HG03064 (cell line): ENCODE data around the gene MBTPS1.

Experiments used
- ATAC-seq: cut with Tn5 transposase; IDR thresholded peaks from one replicate; pipeline ENCODE4 v1.9.1; 2021; ENCODE audit warnings: low read depth; ENCODE audit not compliant: unreplicated experiment

MBTPS1 gene

GRCh38 chr16:84056933-84057332, 59.8 kb downstream of the MBTPS1 start:
- no peak for ATAC-seq

GRCh38 chr16:84055801-84056634, 60.7 kb downstream of the MBTPS1 start:
- no peak for ATAC-seq

- no peak for ATAC-seq
Observed at GRCh38 chr16:84055366-84055765, 61.4 kb downstream of the MBTPS1 start.

- ATAC-seq = no peak
Observed at GRCh38 chr16:84054916-84055315, 61.8 kb downstream of the MBTPS1 start.

GRCh38 chr16:84054271-84054670, 62.5 kb downstream of the MBTPS1 start:
- ATAC-seq = no peak

GRCh38 chr16:84053237-84053636, 63.5 kb downstream of the MBTPS1 start:
- no peak for ATAC-seq

GRCh38 chr16:84052071-84052622, 64.6 kb downstream of the MBTPS1 start:
- no peak for ATAC-seq

GRCh38 chr16:84050316-84050715, 66.4 kb downstream of the MBTPS1 start:
- no peak for ATAC-seq

- ATAC-seq = no peak
Observed at GRCh38 chr16:84049403-84050060, 67.2 kb downstream of the MBTPS1 start.

GRCh38 chr16:84048871-84049270, 67.9 kb downstream of the MBTPS1 start:
- ATAC-seq = no peak

GRCh38 chr16:84048270-84048669, 68.5 kb downstream of the MBTPS1 start:
- no peak for ATAC-seq

GRCh38 chr16:84047626-84048025, 69.1 kb downstream of the MBTPS1 start:
- ATAC-seq = no peak

GRCh38 chr16:84047206-84047605, 69.5 kb downstream of the MBTPS1 start:
- ATAC-seq = no peak

- no peak for ATAC-seq
Observed at GRCh38 chr16:84045818-84046470, 70.8 kb downstream of the MBTPS1 start.

GRCh38 chr16:84045001-84045817, 71.5 kb downstream of the MBTPS1 start:
- no peak for ATAC-seq

- no peak for ATAC-seq
Observed at GRCh38 chr16:84044118-84044488, 72.6 kb downstream of the MBTPS1 start.

GRCh38 chr16:84043486-84044117, 73.1 kb downstream of the MBTPS1 start:
- no peak for ATAC-seq

GRCh38 chr16:84042879-84043485, 73.8 kb downstream of the MBTPS1 start:
- ATAC-seq = no peak

- ATAC-seq = no peak
Observed at GRCh38 chr16:84042308-84042878, 74.3 kb downstream of the MBTPS1 start, which contains the start of gene SLC38A8. TSS of gene SLC38A8 (minus strand) at chr16:84042795. CDS start at chr16:84042157, 638 bp downstream.
